GM12892 (cell line): ENCODE data around the gene NR5A2.

Experiments used
- POLR2AphosphoS5 ChIP-seq: IDR thresholded peaks from 2 replicates; pipeline ENCODE4 v1.6.1; 2011; ENCODE audit warnings: low read depth, low read length, control low read depth
- TAF1 ChIP-seq: IDR thresholded peaks from 2 replicates; pipeline ENCODE4 v1.6.1; 2011; ENCODE audit warnings: low read depth, mild to moderate bottlenecking, control low read depth, low read length, borderline replicate concordance

- TF ChIP-seq POLR2AphosphoS5 (no peak), TAF1 (no peak)
Measured at GRCh38 chr1:200165493-200166220, 138.1 kb downstream of the NR5A2 start.
